Adrenal gland (tissue), 5 donors: ENCODE data around the gene C4BPB.

ENCODE experiments used
- CTCF ChIP-seq, 6 experiments: fragments of 450-650 bp in 4 of 6; fragments of 200-600 bp in 2 of 6; sonication (generic) in 1 of 6; IDR thresholded peaks; 1 replicate in 5 of 6; 2 replicates in 1 of 6; pipeline versions ENCODE4 v1.5.1 to v1.8.0; 2016 to 2021; ENCODE audit warnings: antibody characterized with exemption in 6 of 6, mild to moderate bottlenecking in 2 of 6, moderate library complexity in 1 of 6
- POLR2A ChIP-seq, 2 donors: fragments of 450-650 bp; IDR thresholded peaks; one replicate each; pipeline ENCODE4 v1.6.1; 2017; ENCODE audit warnings: antibody characterized with exemption in 2 of 2, mild to moderate bottlenecking in 2 of 2, moderate library complexity in 1 of 2
- donor health status: DM: no; HTN: no; CAD: no.

- TF ChIP-seq POLR2A (IDR thresholded peaks at IDR 0.05): no peak
- TF ChIP-seq CTCF (IDR thresholded peaks at IDR 0.05): no peak
Observed at GRCh38 chr1:207069061-207069460, 19.6 kb upstream of the C4BPB start.
